Limb (tissue), 2 donors: ENCODE results near the gene GALK1.

Experiments used
- DNase-seq, 2 donors: peaks; one replicate each; pipeline ENCODE4 v3.0.0-alpha.2; 2016; ENCODE audit errors: extremely low spot score in 2 of 2

The GALK1 gene

GRCh38 chr17:75729351-75729750, 35.6 kb downstream of the GALK1 start:
- no peak for DNase-seq

GRCh38 chr17:75727391-75727790, 37.6 kb downstream of the GALK1 start:
- no peak for DNase-seq

- no peak for DNase-seq
These were observed 39.5 kb downstream of the GALK1 start for GRCh38 chr17:75725504-75725903.

GRCh38 chr17:75724016-75725003, 40.7 kb downstream of the GALK1 start:
- DNase-seq, result no peak

- no peak for DNase-seq
These were observed 41.6 kb downstream of the GALK1 start for GRCh38 chr17:75723171-75723930.

- DNase-seq, result no peak
These were observed 42.4 kb downstream of the GALK1 start for GRCh38 chr17:75722542-75723095.

GRCh38 chr17:75722076-75722475, 42.9 kb downstream of the GALK1 start:
- no peak for DNase-seq

GRCh38 chr17:75721463-75722011, 43.5 kb downstream of the GALK1 start:
- DNase-seq, result no peak

- peak in 1 of 2 donors; percentile 56 for DNase-seq
These were observed 44.1 kb downstream of the GALK1 start, which contains the start of gene ITGB4 for GRCh38 chr17:75720656-75721462. ITGB4 (plus strand) TSS chr17:75721459; CDS start chr17:75724704, 3,245 bp downstream.

GRCh38 chr17:75719732-75720131, 45.3 kb downstream of the GALK1 start:
- no peak for DNase-seq

GRCh38 chr17:75712446-75712845, 52.5 kb downstream of the GALK1 start:
- no peak for DNase-seq
